Measurements from ENCODE around the gene LAMB2. TPM values are rescaled to one million over a fixed set of nuclear protein-coding genes. Genes with fewer than 3 reads are reported as not detected.

LAMB2 gene
- total RNA-seq (ENCODE audit: insufficient read depth, low replicate concordance), result 753 TPM

DNA sequence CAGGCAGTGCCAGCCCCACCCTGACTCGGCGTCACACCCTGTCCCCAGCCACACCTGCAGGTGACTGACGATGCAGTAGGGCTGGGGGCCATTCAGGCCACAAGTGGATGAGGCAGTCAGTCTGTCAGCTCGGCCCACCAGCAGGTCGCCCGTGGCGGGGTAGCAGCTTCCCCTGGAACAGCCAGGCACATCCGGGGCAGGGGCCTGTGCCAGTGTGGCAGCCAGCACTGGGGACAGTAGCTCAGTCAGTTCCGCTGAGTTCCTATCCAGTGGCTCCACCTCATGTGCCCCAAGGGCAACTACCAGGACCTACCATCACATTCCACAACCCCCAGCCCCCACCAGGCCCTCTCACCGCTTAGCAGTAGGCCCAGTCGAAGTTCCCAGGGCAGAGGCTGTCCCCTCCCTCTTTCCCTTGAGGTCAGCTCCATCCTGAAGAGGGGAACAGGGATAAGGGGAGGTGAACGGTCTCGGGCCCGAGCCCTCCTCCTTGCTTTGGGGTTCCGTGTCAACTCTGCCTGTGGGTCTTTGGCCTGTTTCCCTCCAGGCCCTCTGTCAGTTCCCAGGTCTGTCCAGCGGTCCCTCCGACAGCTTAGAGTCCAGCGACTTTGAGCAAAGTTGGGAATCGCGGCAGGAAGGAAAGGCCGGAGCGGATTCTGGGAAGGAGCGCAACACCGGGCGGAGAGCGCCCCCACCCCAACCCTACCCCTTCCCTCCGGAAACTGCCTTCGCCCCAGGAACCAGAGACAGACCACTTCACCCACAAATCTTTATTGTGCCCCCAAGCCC is at the start of gene LAMB2:
Gene LAMB2, minus strand, starts transcription at position 614 of the 789 bp plus-strand sequence. Its CDS starts 183 bp downstream, at position 431.
- DNase-seq (ENCODE audit: low spot score), result peak; percentile 91

DNA sequence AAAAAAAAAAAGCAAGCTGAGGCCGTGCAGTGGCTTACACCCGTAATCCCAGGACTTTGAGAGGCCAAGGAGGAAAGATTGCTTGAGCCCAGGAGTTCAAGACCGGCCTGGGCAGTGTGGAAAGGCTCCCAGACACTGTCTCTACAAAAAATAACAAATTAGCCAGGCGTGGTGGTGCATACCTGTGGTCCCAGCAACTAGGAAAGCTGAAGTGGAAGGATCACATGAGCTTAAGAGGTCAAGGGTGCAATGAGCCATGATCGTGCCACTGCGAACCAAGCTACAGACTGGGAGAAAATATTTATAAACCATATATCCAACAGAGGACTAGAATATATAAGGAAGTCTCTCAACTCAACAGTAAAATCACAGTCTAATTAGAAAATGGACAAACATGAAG is 48.5 kb upstream of the LAMB2 start:
- no peak for DNase-seq (ENCODE audit: low spot score)

DNA sequence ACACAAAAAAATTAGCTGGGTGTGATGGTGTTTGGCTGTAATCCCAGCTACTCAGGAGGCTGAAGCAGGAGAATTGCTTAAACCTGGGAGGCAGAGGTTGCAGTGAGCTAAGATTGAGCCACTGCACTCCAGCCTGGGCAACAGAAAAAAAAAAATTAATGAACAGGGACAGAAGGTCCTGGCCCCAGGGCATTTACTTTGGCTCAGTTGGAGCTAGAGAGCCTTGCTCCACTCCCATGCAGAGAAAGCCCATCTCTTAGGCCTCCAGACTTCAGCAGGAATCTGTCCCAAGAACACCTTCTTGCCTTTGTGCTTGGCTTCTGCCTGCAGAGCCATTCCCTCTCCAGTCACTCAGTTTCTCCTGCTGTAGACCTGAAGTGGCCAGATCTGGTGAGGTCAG is 47.3 kb upstream of the LAMB2 start:
- DNase-seq (ENCODE audit: low spot score), result no peak

DNA sequence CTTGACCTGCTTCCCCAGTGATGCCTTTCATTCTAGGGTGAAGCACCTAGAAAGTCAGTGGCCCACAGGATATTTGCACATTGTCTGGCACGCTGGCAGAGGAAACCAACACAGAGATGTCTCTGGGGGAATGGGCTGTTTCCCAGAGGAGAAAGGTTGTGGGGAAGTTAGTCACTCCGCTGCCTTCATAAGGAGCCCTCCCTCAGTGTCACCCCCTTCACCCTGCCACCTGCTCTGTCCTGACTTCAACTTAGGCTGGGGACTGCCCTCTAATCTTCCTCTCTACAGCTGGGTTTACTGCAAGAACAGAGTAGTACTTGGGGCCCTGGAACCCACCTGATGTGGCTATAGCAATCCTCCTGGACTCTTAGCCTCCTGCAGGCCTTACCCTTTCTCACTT is 44.2 kb upstream of the LAMB2 start:
- DNase-seq (ENCODE audit: low spot score), result no peak

DNA sequence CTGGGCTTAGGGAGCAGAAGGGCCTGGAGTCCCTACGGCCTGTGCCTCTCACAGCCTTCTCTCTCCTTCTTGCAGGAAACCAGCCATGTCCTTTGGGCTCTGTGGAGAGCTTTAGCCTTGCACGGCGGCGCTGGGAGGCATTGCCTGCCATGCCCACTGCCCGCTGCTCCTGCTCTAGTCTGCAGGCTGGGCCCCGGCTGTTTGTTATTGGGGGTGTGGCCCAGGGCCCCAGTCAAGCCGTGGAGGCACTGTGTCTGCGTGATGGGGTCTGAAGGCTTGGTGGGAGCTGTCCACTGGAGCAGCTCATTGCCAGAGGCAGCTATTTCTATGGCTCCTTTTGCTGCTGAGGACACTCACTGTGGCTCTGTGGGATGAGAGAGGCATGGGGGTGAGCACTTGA is 42.7 kb upstream of the LAMB2 start:
- no peak for DNase-seq (ENCODE audit: low spot score)

DNA sequence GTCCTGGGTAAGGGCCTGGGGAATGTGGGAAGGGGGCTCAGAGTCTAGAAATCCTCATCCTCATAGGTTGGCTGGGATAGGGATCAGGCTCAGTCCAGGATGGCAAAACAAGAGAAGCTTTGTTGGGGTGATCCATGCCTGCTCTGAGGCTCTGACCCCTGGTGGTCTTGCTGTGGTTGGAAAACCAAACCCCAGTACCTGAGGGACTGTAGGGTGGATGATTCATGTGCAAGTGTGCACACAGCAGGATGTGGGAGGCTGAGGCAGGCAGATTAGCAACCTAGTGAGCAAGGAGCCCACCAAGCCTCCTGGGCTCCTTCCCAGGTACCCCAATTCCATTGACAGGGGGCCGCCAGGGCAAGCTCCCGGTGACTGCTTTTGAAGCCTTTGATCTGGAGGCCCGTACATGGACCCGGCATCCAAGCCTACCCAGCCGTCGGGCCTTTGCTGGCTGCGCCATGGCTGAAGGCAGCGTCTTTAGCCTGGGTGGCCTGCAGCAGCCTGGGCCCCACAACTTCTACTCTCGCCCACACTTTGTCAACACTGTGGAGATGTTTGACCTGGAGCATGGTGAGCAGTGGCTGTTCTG is 41.6 kb upstream of the LAMB2 start:
- DNase-seq (ENCODE audit: low spot score), result no peak

DNA sequence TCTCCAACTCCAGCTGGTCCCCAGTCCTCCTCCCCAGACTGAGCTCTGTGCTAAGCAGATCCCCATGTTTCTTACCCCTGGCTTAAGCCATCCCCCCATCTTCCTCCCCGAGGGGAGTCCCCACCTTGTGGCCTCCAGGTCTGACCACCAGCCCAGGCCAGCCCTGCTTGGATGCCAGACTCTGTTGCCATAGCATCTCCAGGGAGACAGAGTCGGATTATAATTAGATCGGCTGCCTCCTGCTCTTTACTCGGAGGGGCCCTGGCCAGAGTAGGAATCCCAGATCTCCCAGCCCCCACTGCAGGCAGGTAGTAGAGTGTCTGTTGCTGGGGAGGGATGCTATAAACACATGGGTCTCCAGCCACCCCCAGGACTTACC is 40.9 kb upstream of the LAMB2 start:
- DNase-seq (ENCODE audit: low spot score), result peak; percentile 58

DNA sequence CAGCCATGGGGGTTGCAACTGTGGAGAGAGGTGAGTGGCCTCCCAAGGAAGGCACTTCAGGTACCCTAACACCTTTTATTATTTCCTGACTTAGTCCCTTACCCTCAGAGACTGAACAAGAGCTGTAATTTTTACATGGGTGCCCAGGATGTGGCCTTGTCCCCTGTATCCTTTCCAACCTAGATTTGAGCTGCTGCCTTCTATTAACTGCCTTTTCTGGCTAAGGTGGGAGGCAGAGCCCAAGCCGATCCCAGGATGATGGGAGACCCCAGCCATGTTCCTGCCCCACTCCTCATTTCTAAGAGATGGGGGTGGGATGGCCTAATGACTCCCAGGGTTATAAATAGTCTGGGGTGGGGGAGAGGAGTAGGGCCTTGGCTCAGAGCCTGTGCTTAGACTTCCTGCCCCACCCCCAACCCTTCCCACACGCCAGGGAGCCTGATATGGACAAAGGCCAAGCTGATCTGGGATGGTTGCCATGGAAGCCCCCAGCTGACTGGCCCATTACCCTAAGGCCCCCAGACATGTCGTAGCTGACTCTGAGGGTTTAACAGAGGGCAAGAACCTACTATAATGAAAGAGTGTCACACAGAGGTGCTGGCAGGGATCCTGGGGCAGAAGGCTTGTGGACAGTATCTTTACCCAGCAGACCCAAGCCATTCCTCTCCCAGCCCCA is 40.4 kb upstream of the LAMB2 start:
- peak; percentile 84 for DNase-seq (ENCODE audit: low spot score)

DNA sequence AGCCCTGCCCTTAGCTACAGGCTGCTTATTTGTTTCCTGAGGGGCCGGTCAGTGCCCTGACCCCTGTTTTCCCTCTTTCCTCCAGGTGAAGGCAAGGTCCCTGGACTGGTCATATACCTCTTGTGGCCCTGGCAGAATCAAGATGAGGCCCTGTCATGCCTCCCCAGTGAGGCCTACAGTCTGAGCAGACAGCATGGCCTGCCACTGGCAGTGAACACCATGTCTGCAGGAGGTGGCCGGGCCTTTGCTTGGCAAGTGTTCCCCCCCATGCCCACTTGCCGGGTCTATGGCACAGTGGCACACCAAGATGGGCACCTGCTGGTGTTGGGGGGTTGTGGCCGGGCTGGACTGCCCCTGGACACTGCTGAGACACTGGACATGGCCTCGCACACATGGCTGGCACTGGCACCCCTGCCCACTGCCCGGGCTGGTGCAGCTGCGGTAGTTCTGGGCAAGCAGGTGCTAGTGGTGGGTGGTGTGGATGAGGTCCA is 39.7 kb upstream of the LAMB2 start:
- no peak for DNase-seq (ENCODE audit: low spot score)

DNA sequence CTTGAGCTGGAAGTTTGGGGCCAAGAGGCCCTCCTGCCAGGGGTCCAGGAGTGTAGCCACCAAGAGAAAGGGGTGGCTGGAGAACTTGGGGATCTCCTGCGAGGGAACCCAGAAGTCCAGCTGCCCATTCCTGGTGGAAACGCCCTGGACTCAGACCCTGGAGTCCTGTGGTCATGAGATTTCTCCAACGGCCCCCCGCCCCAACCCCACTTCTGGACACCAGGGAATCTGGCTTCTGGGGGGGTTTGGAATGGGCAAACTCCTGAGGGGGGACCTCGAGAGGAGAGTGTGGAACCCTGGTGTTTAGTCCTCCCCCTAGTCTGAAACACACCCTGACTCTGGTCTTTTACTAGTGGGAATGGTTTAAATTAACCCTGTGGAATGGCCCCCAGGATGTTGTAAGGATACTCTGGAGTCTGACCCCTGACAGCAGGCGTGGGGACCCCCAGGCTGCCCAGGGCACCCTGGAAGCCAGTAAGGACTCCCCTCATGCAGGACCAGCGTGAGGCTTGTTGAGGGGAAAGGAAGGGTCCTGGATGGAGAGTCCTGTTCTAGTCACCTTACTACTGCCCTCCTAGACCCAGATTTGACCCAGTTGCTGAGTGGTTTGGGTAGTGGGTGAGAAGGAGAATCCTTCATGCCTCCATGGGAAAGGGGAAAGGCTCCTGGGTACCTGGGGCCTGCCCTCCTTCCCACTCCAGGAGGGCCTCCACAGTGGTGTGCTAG is 39.1 kb upstream of the LAMB2 start:
- no peak for DNase-seq (ENCODE audit: low spot score)

DNA sequence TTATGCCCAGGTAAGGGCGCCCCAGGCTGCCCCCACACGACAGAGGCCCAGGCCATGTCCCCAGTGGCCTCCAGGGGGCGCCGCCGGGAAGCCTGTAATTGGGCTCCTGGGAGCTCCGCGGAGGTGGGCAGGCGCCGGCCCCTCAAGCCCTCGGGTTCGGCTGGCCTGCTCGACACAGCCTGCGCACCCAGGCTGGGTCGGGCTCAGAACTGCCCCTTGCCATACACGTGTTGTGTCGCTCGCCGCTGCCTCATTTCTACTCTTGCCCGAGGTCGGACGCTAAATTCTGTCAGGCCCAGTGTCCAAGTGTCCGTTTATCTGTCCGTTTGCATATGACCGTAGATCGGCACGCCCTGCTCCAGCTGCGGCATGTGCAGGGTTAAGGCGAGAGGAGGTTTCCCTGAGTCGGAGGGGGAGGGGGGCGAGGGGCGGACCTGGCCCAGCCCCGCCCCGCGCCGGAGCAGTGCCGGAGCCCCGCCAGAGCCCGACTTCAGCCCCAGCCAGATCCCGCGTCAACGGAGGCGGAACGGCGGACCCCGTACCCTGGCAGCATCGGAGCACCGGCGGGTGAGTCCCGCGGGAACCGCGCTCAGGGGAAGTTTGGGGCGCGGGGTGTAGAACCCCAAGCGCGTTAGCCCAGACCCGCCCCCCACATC is 38.4 kb upstream of the LAMB2 start, which contains the start of gene KLHDC8B:
Gene KLHDC8B, plus strand, starts transcription at position 480 of the 656 bp plus-strand sequence. CDS start 1,172 bp downstream, outside the sequence.
- DNase-seq (ENCODE audit: low spot score), result peak; percentile 97

DNA sequence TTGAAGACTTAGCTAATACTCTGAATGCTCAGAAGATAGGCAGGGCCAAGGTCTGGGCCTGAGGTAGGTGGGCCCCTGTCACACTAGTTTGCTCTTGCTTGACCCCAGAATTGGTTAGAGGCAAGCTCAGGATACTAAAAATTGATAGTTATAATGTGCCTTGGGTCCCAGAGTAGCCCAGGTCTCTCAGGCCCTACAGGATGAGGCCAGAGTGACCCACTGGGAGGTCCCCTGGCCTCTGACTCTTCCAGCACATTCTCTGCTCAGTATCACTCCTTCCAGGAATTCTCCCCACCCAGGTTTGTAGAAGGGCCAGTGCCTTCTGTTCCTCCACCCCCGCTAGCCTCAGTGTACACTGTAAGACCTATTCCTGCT is 37.9 kb upstream of the LAMB2 start:
- no peak for DNase-seq (ENCODE audit: low spot score)

DNA sequence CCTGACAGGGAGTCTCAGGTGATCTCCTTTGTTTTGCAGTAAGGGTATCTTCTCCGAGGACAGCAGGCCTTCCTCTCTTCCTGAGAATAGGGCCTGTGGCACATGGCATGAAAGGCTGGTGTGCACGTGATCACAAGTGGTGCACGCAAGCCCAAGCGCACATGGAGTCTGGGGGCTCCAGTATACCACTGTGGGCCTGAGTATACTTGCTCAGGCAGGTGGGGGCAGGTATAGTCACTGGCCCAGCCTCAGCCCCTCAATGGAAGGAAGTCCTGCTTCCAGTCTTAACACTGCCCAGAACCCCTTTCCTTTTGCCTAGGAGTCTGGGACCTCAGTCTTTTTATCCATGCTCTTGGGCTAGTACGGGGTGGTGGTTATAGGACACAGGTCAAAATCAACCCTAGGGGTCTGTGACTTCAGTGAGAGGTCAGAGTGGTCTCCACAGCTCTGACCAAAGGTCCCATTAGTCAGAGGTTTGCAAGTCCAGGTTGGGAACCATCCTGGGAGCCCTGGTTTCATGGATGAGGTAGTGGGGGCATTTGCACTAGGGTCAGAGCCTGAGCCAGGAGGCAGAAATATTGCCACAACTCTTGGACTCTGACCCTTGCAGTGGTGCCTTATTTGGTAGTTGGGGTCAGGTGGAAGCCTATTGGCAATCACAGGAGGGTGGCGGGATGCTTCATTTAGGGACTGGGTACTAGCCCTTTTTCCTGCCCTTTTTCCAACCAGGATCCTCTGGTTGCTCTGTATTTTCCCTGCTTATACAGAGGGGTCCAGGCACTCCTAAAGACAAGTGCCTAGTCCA is 34.1 kb upstream of the LAMB2 start:
- DNase-seq (ENCODE audit: low spot score), result no peak

DNA sequence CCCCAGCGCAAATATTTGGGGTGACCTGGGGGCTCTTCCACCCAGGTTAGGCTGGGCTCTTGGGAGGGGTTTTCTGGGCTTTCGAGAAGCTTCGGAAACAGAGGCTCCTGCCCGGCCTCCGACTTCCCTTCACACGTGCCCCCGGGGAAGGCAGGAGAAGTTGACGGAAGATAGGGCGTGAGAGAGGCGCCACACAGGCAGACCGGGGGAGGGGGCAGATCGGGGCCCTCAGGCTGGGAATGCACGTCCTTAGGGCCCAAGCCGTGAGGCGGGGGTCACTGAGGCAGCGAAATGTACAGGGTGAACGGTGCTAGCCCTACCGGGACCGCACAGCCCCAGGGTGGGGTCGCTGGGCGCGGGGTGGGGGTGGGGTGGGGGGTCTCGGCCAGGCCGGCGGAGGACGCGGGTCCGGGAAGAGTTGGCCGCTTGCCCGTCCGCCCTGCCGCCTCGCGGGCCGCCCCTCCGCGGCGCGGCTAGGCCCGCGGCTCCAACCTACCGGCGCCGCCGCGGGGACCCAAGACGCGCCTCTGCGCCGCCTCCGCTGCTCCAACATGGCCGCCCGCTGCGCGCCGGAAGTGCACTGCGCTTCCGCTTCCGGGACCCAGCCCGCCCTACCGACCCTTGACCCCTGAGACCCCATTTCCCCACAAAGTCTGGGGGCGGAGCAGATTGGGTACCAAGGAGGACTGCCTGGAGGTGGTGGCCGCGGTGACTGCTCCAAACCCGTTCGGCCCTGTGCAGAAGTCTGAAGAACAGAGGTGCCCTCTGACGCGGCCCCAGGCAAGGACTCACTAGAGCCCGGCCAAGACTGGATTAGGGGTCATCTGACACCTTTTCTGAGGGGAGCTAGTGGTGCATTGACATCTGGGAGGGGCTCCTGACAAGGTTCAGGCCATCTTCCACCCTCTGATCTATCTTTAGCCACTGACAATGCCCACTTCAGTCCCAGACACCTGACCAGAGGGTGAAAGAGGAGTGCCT is 33.2 kb upstream of the LAMB2 start, which contains the start of gene CCDC71:
Gene CCDC71, minus strand, starts transcription at position 561 of the 981 bp plus-strand sequence. CDS start 2,123 bp downstream, outside the sequence.
- peak; percentile 76 for DNase-seq (ENCODE audit: low spot score)

DNA sequence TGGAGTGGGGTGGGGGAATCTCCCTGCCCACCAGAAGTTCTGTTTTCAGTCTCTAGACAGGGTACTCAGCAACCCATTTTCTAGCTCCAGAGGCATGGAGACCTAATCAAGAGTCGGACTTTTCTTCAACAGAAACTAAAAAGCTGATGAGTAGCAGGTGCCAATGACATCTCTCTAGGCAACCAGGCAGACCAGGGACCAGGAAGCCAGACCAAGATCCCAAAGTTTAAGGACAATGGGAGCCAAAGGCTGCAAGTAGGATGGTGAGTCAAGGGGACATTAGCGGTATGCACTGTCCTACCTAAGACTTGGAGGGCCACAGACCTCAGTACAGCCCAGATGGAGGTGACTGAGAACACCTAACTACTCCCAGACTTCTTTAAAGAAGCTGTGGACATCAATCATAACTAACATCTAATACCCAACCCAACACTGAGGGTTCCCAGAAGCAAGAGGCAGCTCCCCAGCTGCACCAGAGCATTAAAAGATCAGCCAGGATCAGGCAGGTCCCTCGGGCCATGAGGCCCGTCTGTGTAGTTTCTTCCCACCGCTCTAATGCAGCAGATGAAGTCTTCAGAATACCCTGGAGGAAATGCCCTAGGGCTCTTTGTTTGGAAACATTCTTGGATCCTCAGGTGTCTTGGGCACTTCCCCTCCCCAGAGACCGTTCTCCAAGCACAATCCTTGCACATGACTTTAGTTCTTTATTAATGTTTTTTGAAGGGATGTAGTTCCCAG is 32.3 kb upstream of the LAMB2 start:
- no peak for DNase-seq (ENCODE audit: low spot score)

DNA sequence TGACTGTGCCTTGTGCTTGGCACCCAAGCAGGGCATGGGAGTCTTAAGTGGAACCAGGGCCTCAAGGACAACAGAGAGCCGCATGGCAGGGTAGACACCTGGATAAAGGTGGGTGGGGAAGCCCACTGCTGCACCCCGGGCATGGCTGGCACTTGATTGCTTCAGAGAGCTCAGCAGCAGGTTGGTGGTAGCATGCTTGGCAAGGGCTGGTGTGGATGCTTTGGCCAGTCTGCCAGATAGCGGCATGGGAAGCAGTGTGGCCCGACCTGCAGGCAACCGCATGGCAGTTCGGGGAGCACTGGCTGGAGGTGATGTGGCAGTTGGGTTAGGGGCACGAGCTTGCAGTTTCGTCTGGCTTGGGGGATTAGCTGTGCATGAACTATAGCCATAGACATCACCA is 30.8 kb upstream of the LAMB2 start:
- DNase-seq (ENCODE audit: low spot score), result no peak

DNA sequence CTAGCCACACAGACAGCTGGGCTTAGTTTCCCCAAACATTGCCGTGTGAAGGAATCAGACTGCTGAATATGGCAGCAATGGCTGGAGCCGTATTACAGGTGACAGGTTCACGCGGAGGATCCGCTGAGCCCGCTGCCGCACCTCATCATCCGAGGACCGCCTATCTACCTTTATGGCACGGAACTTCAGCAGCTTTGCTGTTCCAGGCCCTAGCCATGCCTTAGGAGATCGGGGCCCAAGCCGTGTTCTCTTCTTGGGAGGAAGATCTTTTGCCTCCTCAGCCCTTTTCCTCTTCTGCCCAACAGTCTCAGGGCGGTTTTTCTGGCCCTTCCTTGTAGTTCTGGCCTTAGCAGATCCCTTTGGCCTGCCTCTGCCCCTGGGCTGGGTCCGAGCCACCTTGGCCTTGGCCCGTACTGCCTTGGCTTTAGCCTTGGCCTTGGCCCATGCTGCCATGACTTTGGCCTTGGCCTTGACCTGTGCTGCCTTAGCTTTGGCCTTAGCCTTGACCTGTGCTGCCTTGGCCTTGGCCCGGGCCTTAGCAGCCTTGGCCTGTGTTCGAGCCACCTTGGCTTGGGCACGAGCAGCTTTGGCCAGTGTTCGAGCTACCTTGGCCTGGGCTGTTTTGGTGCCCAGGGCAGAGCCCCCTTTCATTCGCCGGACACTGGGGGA is 30.0 kb upstream of the LAMB2 start:
- no peak for DNase-seq (ENCODE audit: low spot score)

Data from umbilical cord (tissue), 2 donors.